ENCODE measurements around the gene MRPS9. TPM values are rescaled to one million over a fixed set of nuclear protein-coding genes. Genes with fewer than 3 reads are reported as not detected.

MRPS9 gene
- total RNA-seq, 1 experiment from 2014 or later, result 49.7 TPM

DNA sequence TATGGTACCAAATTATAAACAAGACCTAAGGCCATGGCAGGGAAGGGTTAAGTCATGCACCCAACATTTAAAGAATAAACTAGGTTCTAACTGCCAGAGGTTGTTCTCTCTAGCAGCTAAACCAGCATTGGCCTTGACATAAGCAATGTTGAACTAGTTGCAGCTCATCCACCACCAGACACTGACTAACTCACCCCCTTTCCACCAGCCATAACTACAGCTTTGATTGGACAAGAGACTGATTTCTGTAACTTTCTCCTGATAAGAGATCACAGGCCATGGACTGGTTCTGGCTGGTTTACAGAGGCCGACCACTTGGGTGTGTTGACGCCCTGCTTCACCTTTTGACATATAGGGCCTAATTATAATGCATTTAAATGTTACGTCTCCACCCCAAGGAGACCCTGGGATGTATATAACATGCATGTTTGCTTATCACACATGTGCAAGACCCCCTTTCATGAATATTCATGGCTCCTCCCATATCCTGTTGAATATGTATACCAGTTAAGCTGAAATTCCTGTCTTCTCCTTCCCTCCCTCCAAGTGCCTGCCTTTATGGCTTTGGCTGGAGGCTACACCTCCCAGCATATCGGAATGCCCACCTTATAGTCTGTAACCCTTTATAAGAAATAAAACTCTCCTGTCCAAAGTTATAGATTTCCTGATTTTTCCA lies 75.9 kb downstream of the MRPS9 start:
- Histone ChIP-seq H4K20me1 (ENCODE audit: insufficient read depth) (no peaks in the 10 kb centered on the region), H3K36me3 (ENCODE audit: control insufficient read depth in 1 of 2, insufficient read depth in 2 of 2, low read length in 2 of 2) (no peaks in the 10 kb centered on the region), H3K4me1 (ENCODE audit: control insufficient read depth in 1 of 2, insufficient read depth in 2 of 2, low read length in 2 of 2) (no peaks in the 10 kb centered on the region), H3K9ac (ENCODE audit: low read length) (no peak overlapping the region), H3K79me2 (ENCODE audit: insufficient read depth, low read length) (no peaks in the 10 kb centered on the region), H3K27ac (ENCODE audit: low read depth, low read length) (no peak overlapping the region), H3K4me2 (ENCODE audit: low read length) (no peak overlapping the region), H3K27me3 (ENCODE audit: insufficient read depth, low read length) (no peaks in the 10 kb centered on the region), H3K9me3 (ENCODE audit: control insufficient read depth in 1 of 2, insufficient read depth in 1 of 2, low read depth in 1 of 2, low read length in 2 of 2) (no peaks in the 10 kb centered on the region), H3K9me2 (ENCODE audit: insufficient read depth) (no peaks in the 10 kb centered on the region), H3K4me3 (replicated peaks in 1 of 2; ENCODE audit: low read depth in 1 of 2, low read length in 2 of 2) (no peak overlapping the region), H2AFZ (ENCODE audit: low read depth, low read length, poor library complexity, severe bottlenecking) (no peak overlapping the region)
- TF ChIP-seq SP1 (IDR thresholded peaks at IDR 0.05; ENCODE audit: low read depth) (no peak), POLR2AphosphoS5 (IDR thresholded peaks at IDR 0.05; ENCODE audit: low read depth, low read length) (no peak), EZH2 (IDR thresholded peaks at IDR 0.05) (no peak), JUND (IDR thresholded peaks at IDR 0.05) (no peak), EGR1 (IDR thresholded peaks at IDR 0.05; ENCODE audit: low read depth) (no peak), SIN3A (IDR thresholded peaks at IDR 0.05; ENCODE audit: low read depth) (no peak), POLR2A (IDR thresholded peaks at IDR 0.05; ENCODE audit: borderline replicate concordance, extremely low read depth, insufficient read depth, insufficient read length) (no peak), CBX3 (IDR thresholded peaks at IDR 0.05; ENCODE audit: low read depth) (no peak)
- TF ChIP-seq, protein P1, sequence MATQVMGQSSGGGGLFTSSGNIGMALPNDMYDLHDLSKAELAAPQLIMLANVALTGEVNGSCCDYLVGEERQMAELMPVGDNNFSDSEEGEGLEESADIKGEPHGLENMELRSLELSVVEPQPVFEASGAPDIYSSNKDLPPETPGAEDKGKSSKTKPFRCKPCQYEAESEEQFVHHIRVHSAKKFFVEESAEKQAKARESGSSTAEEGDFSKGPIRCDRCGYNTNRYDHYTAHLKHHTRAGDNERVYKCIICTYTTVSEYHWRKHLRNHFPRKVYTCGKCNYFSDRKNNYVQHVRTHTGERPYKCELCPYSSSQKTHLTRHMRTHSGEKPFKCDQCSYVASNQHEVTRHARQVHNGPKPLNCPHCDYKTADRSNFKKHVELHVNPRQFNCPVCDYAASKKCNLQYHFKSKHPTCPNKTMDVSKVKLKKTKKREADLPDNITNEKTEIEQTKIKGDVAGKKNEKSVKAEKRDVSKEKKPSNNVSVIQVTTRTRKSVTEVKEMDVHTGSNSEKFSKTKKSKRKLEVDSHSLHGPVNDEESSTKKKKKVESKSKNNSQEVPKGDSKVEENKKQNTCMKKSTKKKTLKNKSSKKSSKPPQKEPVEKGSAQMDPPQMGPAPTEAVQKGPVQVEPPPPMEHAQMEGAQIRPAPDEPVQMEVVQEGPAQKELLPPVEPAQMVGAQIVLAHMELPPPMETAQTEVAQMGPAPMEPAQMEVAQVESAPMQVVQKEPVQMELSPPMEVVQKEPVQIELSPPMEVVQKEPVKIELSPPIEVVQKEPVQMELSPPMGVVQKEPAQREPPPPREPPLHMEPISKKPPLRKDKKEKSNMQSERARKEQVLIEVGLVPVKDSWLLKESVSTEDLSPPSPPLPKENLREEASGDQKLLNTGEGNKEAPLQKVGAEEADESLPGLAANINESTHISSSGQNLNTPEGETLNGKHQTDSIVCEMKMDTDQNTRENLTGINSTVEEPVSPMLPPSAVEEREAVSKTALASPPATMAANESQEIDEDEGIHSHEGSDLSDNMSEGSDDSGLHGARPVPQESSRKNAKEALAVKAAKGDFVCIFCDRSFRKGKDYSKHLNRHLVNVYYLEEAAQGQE (IDR thresholded peaks at IDR 0.05; ENCODE audit: low read depth), result no peak
- ChIA-PET RAD21 (ENCODE audit: low non-redundant PET in 1 of 2, low total read pairs in 2 of 2, uncharacterized antibody in 2 of 2, unreplicated experiment in 2 of 2) (no interaction called here), POLR2A (no interaction called here), CTCF (interaction anchor here (1.6 to 6.1 kb wide), 4 partner anchors 11 to 182 kb away, joined by 8 to 107 read pairs (median 15); no protein-coding TSS in a partner anchor)
- BruUV-seq (replicated peaks), result no TSS peak
- ATAC-seq, result no peak
- DNase-seq (ENCODE audit: low read depth, low spot score), result no peak
- intact Hi-C loops (cut with micrococcal nuclease), result loop anchor here (1.0 to 10.0 kb wide), 4 partner anchors 66 to 431 kb away; no protein-coding TSS in a partner anchor
